ENCODE results near the gene KANK4.

KANK4 gene

GRCh38 chr1:62349470-62350233 is 30.4 kb upstream of the KANK4 start:
- DNase-seq (ENCODE audit: insufficient read length, low spot score) (no peak), FAIRE-seq (no peak)
- TF ChIP-seq POLR2A (IDR thresholded peaks at IDR 0.05; ENCODE audit: low read depth, low read length), result no peak

GRCh38 chr1:62346886-62347285 is 27.7 kb upstream of the KANK4 start:
- FAIRE-seq, result no peak
- no peak for TF ChIP-seq POLR2A (IDR thresholded peaks at IDR 0.05; ENCODE audit: low read depth, low read length)
- no peak for DNase-seq (ENCODE audit: insufficient read length, low spot score)

- no peak for DNase-seq (ENCODE audit: insufficient read length, low spot score)
- no peak for FAIRE-seq
- TF ChIP-seq POLR2A (IDR thresholded peaks at IDR 0.05; ENCODE audit: low read depth, low read length), result no peak
Measured at GRCh38 chr1:62343911-62344310, 24.7 kb upstream of the KANK4 start.

- TF ChIP-seq POLR2A (IDR thresholded peaks at IDR 0.05; ENCODE audit: low read depth, low read length), result no peak
- DNase-seq (ENCODE audit: insufficient read length, low spot score), result no peak
- no peak for FAIRE-seq
Measured at GRCh38 chr1:62342270-62342669, 23.0 kb upstream of the KANK4 start.

- FAIRE-seq (no peak), DNase-seq (ENCODE audit: insufficient read length, low spot score) (no peak)
- TF ChIP-seq POLR2A (IDR thresholded peaks at IDR 0.05; ENCODE audit: low read depth, low read length), result no peak
Measured at GRCh38 chr1:62341615-62342014, 22.4 kb upstream of the KANK4 start.

- DNase-seq (ENCODE audit: insufficient read length, low spot score) (no peak), FAIRE-seq (no peak)
- TF ChIP-seq POLR2A (IDR thresholded peaks at IDR 0.05; ENCODE audit: low read depth, low read length), result no peak
Measured at GRCh38 chr1:62341089-62341488, 21.9 kb upstream of the KANK4 start.

- DNase-seq (ENCODE audit: insufficient read length, low spot score) (no peak), FAIRE-seq (no peak)
- TF ChIP-seq POLR2A (IDR thresholded peaks at IDR 0.05; ENCODE audit: low read depth, low read length), result no peak
Measured at GRCh38 chr1:62337706-62338631, 18.7 kb upstream of the KANK4 start.

GRCh38 chr1:62336995-62337705 is 17.9 kb upstream of the KANK4 start:
- DNase-seq (ENCODE audit: insufficient read length, low spot score), result no peak
- no peak for TF ChIP-seq POLR2A (IDR thresholded peaks at IDR 0.05; ENCODE audit: low read depth, low read length)
- FAIRE-seq, result no peak

- FAIRE-seq, result no peak
- no peak for TF ChIP-seq POLR2A (IDR thresholded peaks at IDR 0.05; ENCODE audit: low read depth, low read length)
- no peak for DNase-seq (ENCODE audit: insufficient read length, low spot score)
Measured at GRCh38 chr1:62336638-62336994, 17.4 kb upstream of the KANK4 start.

GRCh38 chr1:62335656-62336055 is 16.4 kb upstream of the KANK4 start:
- FAIRE-seq (no peak), DNase-seq (ENCODE audit: insufficient read length, low spot score) (no peak)
- no peak for TF ChIP-seq POLR2A (IDR thresholded peaks at IDR 0.05; ENCODE audit: low read depth, low read length)

- FAIRE-seq (no peak), DNase-seq (ENCODE audit: insufficient read length, low spot score) (no peak)
- no peak for TF ChIP-seq POLR2A (IDR thresholded peaks at IDR 0.05; ENCODE audit: low read depth, low read length)
Measured at GRCh38 chr1:62334434-62334985, 15.3 kb upstream of the KANK4 start.

GRCh38 chr1:62333441-62333840 is 14.2 kb upstream of the KANK4 start:
- DNase-seq (ENCODE audit: insufficient read length, low spot score), result peak; percentile 64
- FAIRE-seq, result no peak
- no peak for TF ChIP-seq POLR2A (IDR thresholded peaks at IDR 0.05; ENCODE audit: low read depth, low read length)

GRCh38 chr1:62327360-62328055 is 8.3 kb upstream of the KANK4 start:
- FAIRE-seq (no peak), DNase-seq (ENCODE audit: insufficient read length, low spot score) (no peak)
- no peak for TF ChIP-seq POLR2A (IDR thresholded peaks at IDR 0.05; ENCODE audit: low read depth, low read length)

Measured in H54 (cell line).